ENCODE measurements around the gene CLDN11. TPM values are rescaled to one million over a fixed set of nuclear protein-coding genes. Genes with fewer than 3 reads are reported as not detected.

The CLDN11 gene
- total and polyA plus RNA-seq, 7 donors = 1.3 to 3.0 (median 2.0) TPM

DNA sequence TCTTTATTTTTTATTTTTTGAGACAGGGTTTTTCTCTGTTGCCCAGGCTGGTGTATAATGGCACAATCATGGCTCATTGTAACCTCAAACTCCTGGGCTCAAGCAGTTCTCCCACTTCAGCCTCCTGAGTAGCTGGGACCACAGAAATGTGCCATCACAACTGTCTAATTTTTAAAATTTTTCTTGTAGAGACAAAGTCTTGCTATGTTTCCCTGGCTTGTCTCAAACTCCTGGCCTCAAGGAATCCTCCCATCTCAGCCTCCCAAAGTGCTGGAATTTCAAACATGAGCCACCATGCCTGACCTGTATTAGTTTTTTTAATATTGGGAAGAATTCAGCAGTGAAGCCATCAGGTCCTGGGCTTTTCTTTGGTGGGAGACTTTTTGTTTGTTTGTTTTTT lies 13.6 kb upstream of the CLDN11 start:
- Histone ChIP-seq H3K4me1 (no peaks in the 10 kb centered on the region), H3K27me3 (ENCODE audit: insufficient read depth in 3 of 3, low read length in 2 of 3) (no peaks in the 10 kb centered on the region), H3K36me3 (ENCODE audit: insufficient read depth in 1 of 2, low read depth in 1 of 2) (no peaks in the 10 kb centered on the region), H3K27ac (no peak overlapping the region), H3K9me3 (no peaks in the 10 kb centered on the region), H3K4me3 (no peak overlapping the region)
- DNase-seq = no peak
- TF ChIP-seq, protein P1, sequence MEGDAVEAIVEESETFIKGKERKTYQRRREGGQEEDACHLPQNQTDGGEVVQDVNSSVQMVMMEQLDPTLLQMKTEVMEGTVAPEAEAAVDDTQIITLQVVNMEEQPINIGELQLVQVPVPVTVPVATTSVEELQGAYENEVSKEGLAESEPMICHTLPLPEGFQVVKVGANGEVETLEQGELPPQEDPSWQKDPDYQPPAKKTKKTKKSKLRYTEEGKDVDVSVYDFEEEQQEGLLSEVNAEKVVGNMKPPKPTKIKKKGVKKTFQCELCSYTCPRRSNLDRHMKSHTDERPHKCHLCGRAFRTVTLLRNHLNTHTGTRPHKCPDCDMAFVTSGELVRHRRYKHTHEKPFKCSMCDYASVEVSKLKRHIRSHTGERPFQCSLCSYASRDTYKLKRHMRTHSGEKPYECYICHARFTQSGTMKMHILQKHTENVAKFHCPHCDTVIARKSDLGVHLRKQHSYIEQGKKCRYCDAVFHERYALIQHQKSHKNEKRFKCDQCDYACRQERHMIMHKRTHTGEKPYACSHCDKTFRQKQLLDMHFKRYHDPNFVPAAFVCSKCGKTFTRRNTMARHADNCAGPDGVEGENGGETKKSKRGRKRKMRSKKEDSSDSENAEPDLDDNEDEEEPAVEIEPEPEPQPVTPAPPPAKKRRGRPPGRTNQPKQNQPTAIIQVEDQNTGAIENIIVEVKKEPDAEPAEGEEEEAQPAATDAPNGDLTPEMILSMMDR (IDR thresholded peaks at IDR 0.05) = no peak
- no peak for ATAC-seq
- intact Hi-C loops (cut with DNase I) = no loop called here

DNA sequence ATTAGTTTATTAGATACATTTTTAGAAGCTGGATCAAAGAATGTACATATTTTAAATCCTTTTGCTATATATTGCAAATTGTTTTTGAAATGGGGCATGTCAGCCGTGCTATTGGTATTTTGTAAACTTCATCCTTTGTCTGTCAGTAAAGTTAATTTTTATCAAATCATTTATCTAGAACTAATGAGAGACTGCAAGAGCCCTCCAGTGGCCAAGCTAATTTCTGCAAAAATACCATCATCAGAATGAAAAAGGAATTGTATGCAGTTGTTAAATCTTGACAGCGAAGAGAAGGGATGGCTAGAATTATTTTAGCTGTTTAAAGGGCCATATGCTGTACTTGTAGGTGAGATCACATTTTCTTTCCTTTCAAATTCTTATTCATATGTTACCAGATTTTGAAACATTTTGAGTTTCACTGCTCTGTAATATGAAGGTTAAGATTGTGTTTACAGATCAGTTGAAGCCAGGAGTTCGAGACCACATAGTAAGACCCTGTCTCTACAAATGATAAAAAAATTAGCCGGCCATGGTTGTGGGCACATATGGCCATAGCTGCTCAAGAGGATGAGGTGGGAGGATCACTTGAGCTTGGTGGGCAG lies 8.1 kb upstream of the CLDN11 start:
- no peaks in the 10 kb centered on the region for H3K4me1 ChIP-seq

DNA sequence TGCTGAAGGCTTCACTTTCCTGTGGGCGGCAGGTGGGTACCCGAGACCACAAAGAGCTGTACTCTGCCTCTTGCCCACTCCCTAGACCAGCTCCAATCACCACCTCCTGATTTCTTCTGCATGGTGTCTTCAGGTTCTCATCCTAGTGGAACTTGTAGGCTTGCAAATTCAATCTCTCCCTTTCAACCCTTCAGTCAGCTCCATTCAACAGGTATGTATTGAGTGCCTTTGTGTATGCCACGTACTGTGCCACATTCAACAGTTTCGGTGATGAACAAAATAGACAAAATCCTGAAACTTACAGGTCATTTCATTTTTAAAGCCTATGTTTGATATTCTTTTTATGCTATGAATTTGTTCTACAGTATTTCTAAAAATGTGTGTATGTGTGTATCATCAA lies 5.4 kb upstream of the CLDN11 start:
- intact Hi-C loops (cut with DNase I) = loop anchor here (5.0 to 10.0 kb wide), 3 partner anchors 101 to 402 kb away; no protein-coding TSS in a partner anchor
- Histone ChIP-seq H3K27ac (no peak overlapping the region), H3K4me3 (no peak overlapping the region), H3K27me3 (ENCODE audit: insufficient read depth in 3 of 3, low read length in 2 of 3) (peaks cover 0 to 21% (median under 1%) of the 10 kb centered on the region in 3 donors), H3K4me1 (peaks cover 4% of the 10 kb centered on the region), H3K9me3 (no peaks in the 10 kb centered on the region), H3K36me3 (ENCODE audit: insufficient read depth in 1 of 2, low read depth in 1 of 2) (no peaks in the 10 kb centered on the region)
- TF ChIP-seq, protein P1 (IDR thresholded peaks at IDR 0.05) = no peak
- ATAC-seq (no peak), DNase-seq (no peak)
- WGBS, 3 donors = 92 to 94% (median 94%) methylated on average over 4 of the region's 4 CpGs

More for the DNA sequence above, 8.1 kb upstream of the CLDN11 start:
- no peaks in the 10 kb centered on the region for H3K27me3 ChIP-seq (ENCODE audit: insufficient read depth in 3 of 3, low read length in 2 of 3)
- ATAC-seq (peak in 1 of 4 donors; percentile 42), DNase-seq (no peak)
- WGBS, 3 donors = 53 to 62% (median 55%) methylated on average over 4 of the region's 4 CpGs
- no peak overlapping the region for H3K4me3 ChIP-seq
- TF ChIP-seq, protein P1 (IDR thresholded peaks at IDR 0.05) = peak; percentile 49
- intact Hi-C loops (cut with DNase I) = loop anchor here (2.0 to 10.0 kb wide), 4 partner anchors 98 to 404 kb away; no protein-coding TSS in a partner anchor
- H3K27ac ChIP-seq = no peak overlapping the region
- H3K36me3 ChIP-seq (ENCODE audit: insufficient read depth in 1 of 2, low read depth in 1 of 2) = no peaks in the 10 kb centered on the region
- H3K9me3 ChIP-seq = no peaks in the 10 kb centered on the region

DNA sequence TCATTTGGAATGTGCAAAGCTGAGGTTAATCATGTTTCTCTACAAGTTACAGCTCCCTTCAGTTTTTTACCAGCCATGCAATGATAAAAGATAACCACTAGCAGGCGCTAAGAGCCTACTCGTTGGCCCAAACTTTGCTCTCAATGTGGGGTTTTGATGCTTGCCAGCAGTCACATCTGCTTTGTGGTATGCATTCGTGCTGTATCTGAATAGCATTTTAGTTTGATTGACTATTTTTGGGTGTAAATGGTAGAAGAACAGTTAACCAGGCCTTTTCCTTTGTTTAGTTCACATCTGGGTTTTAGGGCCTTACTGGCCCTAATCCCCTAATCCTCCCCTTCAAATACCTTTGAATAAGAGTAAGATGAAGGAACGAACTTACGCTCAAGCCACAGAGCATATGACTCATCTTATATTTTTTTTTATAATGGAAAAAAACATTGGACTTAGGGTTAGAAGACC lies 4.4 kb upstream of the CLDN11 start:
- peaks cover 0 to 30% (median 7%) of the 10 kb centered on the region in 3 donors for H3K27me3 ChIP-seq (ENCODE audit: insufficient read depth in 3 of 3, low read length in 2 of 3)
- intact Hi-C loops (cut with DNase I) = loop anchor here (2.0 to 10.0 kb wide), 4 partner anchors 102 to 401 kb away; no protein-coding TSS in a partner anchor
- DNase-seq = no peak
- H3K27ac ChIP-seq = no peak overlapping the region
- H3K4me3 ChIP-seq = no peak overlapping the region
- WGBS, 3 donors = 30 to 35% (median 32%) methylated on average over 5 of the region's 5 CpGs
- H3K9me3 ChIP-seq = no peaks in the 10 kb centered on the region
- TF ChIP-seq, protein P1 (IDR thresholded peaks at IDR 0.05) = peak; percentile 83
- no peaks in the 10 kb centered on the region for H3K36me3 ChIP-seq (ENCODE audit: insufficient read depth in 1 of 2, low read depth in 1 of 2)
- H3K4me1 ChIP-seq = peaks cover 8% of the 10 kb centered on the region
- peak in 3 of 4 donors; percentile 46 to 74 (median 52) for ATAC-seq

All from psoas muscle (tissue), 8 donors.